Articular chondrocyte of knee joint (primary cell): ENCODE results near the gene TROAP. TPM values are rescaled to one million over a fixed set of nuclear protein-coding genes. Genes with fewer than 3 reads are reported as not detected.

Source experiments
- total RNA-seq: library from RNA; depleted of rRNA; stranded (reverse); fragments of >200 nt; gene quantifications from 2 replicates; pipeline ENCODE4 v1.2.3, GENCODE V29; 2012

The TROAP gene
- total RNA-seq = 7.8 and 9.7 TPM in 2 replicates

GRCh38 chr12:49322708-49323523, at the start of gene TROAP:
TROAP (plus strand) TSS chr12:49323255; CDS start chr12:49323609, 354 bp downstream.

GRCh38 chr12:49295082-49295936, 27.7 kb upstream of the TROAP start, which contains the start of gene PRPH:
PRPH (plus strand) TSS chr12:49295147; CDS start chr12:49295201, 54 bp downstream.

GRCh38 chr12:49336645-49337584, 13.9 kb downstream of the TROAP start, which contains the start of gene C1QL4:
C1QL4 (minus strand) TSS chr12:49337188; CDS start chr12:49336477, 711 bp downstream.

GRCh38 chr12:49346659-49347310, 23.7 kb downstream of the TROAP start, which contains the start of gene DNAJC22:
DNAJC22 (plus strand) TSS chr12:49346888; CDS start chr12:49348873, 1,985 bp downstream.

GRCh38 chr12:49367381-49368239, 44.6 kb downstream of the TROAP start, which contains the start of gene SPATS2:
SPATS2 (plus strand) TSS chr12:49367462; CDS start chr12:49461013, 93,551 bp downstream.

Other genes starting within 250 kb of the TROAP start
- gene DHH, start 228.5 kb upstream of the TROAP start, total RNA-seq = under 0.01 TPM in 1 of 2 replicates, not detected in the other
- gene LMBR1L, start 212.4 kb upstream of the TROAP start, total RNA-seq = 35.1 and 38.4 TPM in 2 replicates
- gene TUBA1B, start 191.9 kb upstream of the TROAP start, total RNA-seq = 936 and 956 TPM in 2 replicates
- 516 and 528 TPM in 2 replicates for gene TUBA1A, start 134.2 kb upstream of the TROAP start, total RNA-seq
- gene TUBA1C, start 58.2 kb upstream of the TROAP start, total RNA-seq = 385 and 391 TPM in 2 replicates
- 1.5 and 1.8 TPM in 2 replicates for gene PRPH, start 28.1 kb upstream of the TROAP start, total RNA-seq
- 0.13 TPM in 1 of 2 replicates, not detected in the other for gene C1QL4, start 13.9 kb downstream of the TROAP start, total RNA-seq
- 0.91 and 1.6 TPM in 2 replicates for gene DNAJC22, start 23.6 kb downstream of the TROAP start, total RNA-seq
- gene SPATS2, start 44.2 kb downstream of the TROAP start, total RNA-seq = 21.4 and 25.0 TPM in 2 replicates
- under 0.01 TPM in 2 replicates for gene KCNH3, start 215.8 kb downstream of the TROAP start, total RNA-seq
- gene MCRS1, start 244.9 kb downstream of the TROAP start, total RNA-seq = 36.2 and 45.9 TPM in 2 replicates